Fibroblast of villous mesenchyme (primary cell): Measurements from ENCODE around the gene TBC1D9B. TPM values are rescaled to one million over a fixed set of nuclear protein-coding genes. Genes with fewer than 3 reads are reported as not detected.

Experiments
- DNase-seq: peaks from one replicate; pipeline ENCODE4 v3.0.0-alpha.2; 2010; ENCODE audit warnings: low read depth
- H3K4me3 ChIP-seq: 2 replicates; pipeline ENCODE4 v1.5.1; 2011; ENCODE audit warnings: low read depth, mild to moderate bottlenecking, low read length
- CTCF ChIP-seq: IDR thresholded peaks from 2 replicates; pipeline ENCODE4 v1.5.1; 2012; ENCODE audit warnings: low read depth, mild to moderate bottlenecking, low read length; ENCODE audit not compliant: insufficient read depth
- total RNA-seq: library from RNA; depleted of rRNA; stranded (reverse); fragments of >200 nt; gene quantifications from 2 replicates; pipeline ENCODE4 v1.2.3, GENCODE V29; 2012

The TBC1D9B gene
- total RNA-seq, result 70.0 and 93.1 TPM in 2 replicates

GRCh38 chr5:179907556-179908324, at the start of gene TBC1D9B:
TSS of gene TBC1D9B (minus strand) at chr5:179907897. CDS start at chr5:179907821, 76 bp downstream.
- DNase-seq, result peak; percentile 60
- TF ChIP-seq CTCF, result peak; percentile 17
- peak within 1 kb of the TSS; percentile 67 for H3K4me3 ChIP-seq

GRCh38 chr5:179955630-179956029, 47.9 kb upstream of the TBC1D9B start:
- DNase-seq, result no peak
- TF ChIP-seq CTCF, result no peak
- no peak overlapping the region for H3K4me3 ChIP-seq

- DNase-seq, result no peak
- H3K4me3 ChIP-seq, result no peak overlapping the region
- TF ChIP-seq CTCF, result no peak
These were observed 47.4 kb upstream of the TBC1D9B start for GRCh38 chr5:179955062-179955461.

- DNase-seq, result peak; percentile 60
- no peak for TF ChIP-seq CTCF
- no peak overlapping the region for H3K4me3 ChIP-seq
These were observed 46.7 kb upstream of the TBC1D9B start for GRCh38 chr5:179954434-179954833.

- no peak for DNase-seq
- no peak for TF ChIP-seq CTCF
- H3K4me3 ChIP-seq, result no peak overlapping the region
These were observed 46.3 kb upstream of the TBC1D9B start for GRCh38 chr5:179953987-179954386.

GRCh38 chr5:179936976-179937681, 29.4 kb upstream of the TBC1D9B start:
- no peak for DNase-seq
- H3K4me3 ChIP-seq, result no peak overlapping the region
- no peak for TF ChIP-seq CTCF
